Ectodermal cell (in vitro differentiated cells): ENCODE results near the gene OPRPN.

ENCODE experiments used
- H3K27ac ChIP-seq: 2 replicates; pipeline ENCODE4 v1.7.0; 2013; ENCODE audit warnings: mild to moderate bottlenecking, low read depth, low read length; ENCODE audit not compliant: insufficient read depth, poor library complexity, severe bottlenecking
- H3K27me3 ChIP-seq: 2 replicates; pipeline ENCODE4 v1.7.0; 2013; ENCODE audit warnings: mild to moderate bottlenecking, low read length; ENCODE audit not compliant: insufficient read depth, control insufficient read depth, poor library complexity, severe bottlenecking
- H3K36me3 ChIP-seq: one replicate; pipeline ENCODE4 v1.7.0; 2013; ENCODE audit warnings: low read length; ENCODE audit not compliant: control insufficient read depth, insufficient read depth
- H3K4me1 ChIP-seq: one replicate; pipeline ENCODE4 v1.7.0; 2013; ENCODE audit warnings: low read length; ENCODE audit not compliant: control insufficient read depth, insufficient read depth
- H3K4me3 ChIP-seq: 2 replicates; pipeline ENCODE4 v1.7.0; 2013; ENCODE audit warnings: low read depth, low read length, control low read depth; ENCODE audit not compliant: insufficient read depth
- H3K9me3 ChIP-seq: 2 replicates; pipeline ENCODE4 v1.7.0; 2013; ENCODE audit warnings: mild to moderate bottlenecking, low read length, moderate library complexity; ENCODE audit not compliant: control insufficient read depth
- WGBS, 2 experiments: methylation state at CpG; one replicate each; pipeline ENCODE4 v1.1.7; 2013; ENCODE audit warnings: missing lambda C conversion rate in 2 of 2; 5-methylcytosine and 5-hydroxymethylcytosine counted together

OPRPN gene

DNA sequence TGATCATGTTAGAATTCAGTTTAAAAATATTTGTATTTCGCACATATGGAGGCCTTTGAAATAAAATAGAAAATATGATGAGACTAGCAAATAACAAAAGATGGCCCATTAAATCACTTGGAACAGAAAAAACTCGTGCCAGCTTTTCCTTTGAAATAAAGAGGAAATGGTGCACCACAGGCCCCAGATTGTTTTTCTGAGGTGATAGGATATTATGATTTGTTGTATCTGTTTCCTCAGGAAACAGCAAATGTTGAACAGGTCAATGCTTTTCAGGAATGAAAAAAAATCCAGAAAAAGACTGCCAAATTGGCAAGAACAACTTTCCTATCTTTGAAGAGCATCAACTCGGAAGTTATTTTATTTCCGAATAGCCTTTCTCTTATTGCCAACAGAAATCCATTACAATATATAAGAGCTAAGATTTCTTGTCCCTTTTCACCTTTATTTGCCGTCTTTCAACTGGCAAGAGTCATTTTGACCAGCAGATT, 15.0 kb upstream of the OPRPN start, which contains the start of gene SMR3B:
Gene SMR3B, plus strand, starts transcription at position 441 of the 491 bp plus-strand sequence. CDS start 1,380 bp downstream, outside the sequence.
- no peaks in the 10 kb centered on the region for H3K4me1 ChIP-seq
- no peaks in the 10 kb centered on the region for H3K27me3 ChIP-seq
- no peaks in the 10 kb centered on the region for H3K36me3 ChIP-seq
- H3K27ac ChIP-seq, result no peak within 1 kb of the TSS
- H3K4me3 ChIP-seq, result no peak within 1 kb of the TSS
- H3K9me3 ChIP-seq, result no peaks in the 10 kb centered on the region
- WGBS, 2 experiments, result 93 to 95% methylated on average over 3 to 5 of the region's 5 CpGs

DNA sequence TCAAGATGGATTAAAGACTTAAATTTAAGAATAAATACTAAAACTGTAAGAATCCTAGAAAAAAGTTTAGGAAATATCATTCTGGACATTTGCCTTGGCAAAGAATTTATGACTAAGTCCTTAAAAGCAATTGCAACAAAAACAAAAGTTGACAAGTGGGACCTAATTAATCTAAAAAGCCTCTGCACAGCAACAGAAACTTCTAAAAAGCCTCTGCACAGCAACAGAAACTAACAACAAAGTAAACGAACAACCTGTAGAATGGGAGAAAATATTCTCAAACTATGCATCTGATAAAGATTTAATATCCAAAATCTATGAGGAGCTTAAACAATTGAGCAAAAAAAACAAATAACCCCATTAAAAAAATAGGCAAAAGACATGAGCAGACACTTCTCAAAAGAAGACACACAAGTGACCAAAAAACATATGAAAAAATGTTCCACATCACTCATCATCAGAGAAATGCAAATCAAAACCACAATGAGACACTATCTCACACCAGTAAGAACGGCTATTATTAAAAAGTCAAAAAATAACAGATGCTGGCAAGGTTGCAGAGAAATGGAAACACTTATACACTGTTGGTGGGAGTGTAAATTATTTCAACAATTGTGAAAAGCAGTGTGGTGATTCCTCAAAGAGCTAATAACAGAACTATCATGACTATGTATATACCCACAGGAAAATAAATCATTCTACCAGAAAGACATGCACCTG, 5.5 kb upstream of the OPRPN start:
- 85 to 100% methylated on average over 1 to 2 of the region's 2 CpGs for WGBS, 2 experiments
- H3K36me3 ChIP-seq, result no peaks in the 10 kb centered on the region

DNA sequence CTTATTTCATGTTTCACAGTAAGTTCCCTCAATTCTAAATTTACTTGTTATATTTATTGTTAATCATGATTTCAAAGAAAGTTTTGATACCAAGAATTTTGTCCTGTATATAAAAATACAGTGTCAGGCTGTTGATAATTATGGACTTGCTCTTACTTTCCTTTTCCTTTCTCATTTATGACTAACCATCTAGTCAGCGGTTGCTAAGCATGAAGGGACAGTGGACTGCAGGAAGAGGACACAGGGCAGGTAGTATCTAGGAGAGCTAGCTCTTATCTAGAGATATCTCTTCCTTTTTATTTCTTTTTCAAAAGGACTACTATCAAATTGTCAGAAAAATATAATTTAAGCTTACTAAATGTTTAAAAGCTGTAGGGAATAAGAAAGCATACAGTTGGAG, 1.6 kb downstream of the OPRPN start:
- H3K27me3 ChIP-seq, result no peaks in the 10 kb centered on the region
- 100% methylated on average over 1 of the region's 1 CpG for WGBS, 2 experiments
- H3K36me3 ChIP-seq, result no peaks in the 10 kb centered on the region
- no peaks in the 10 kb centered on the region for H3K9me3 ChIP-seq
- no peak overlapping the region for H3K27ac ChIP-seq
- H3K4me1 ChIP-seq, result no peaks in the 10 kb centered on the region
- H3K4me3 ChIP-seq, result no peak overlapping the region

More for the DNA sequence above, 5.5 kb upstream of the OPRPN start:
- no peak overlapping the region for H3K27ac ChIP-seq
- no peaks in the 10 kb centered on the region for H3K27me3 ChIP-seq
- no peak overlapping the region for H3K4me3 ChIP-seq
- H3K9me3 ChIP-seq, result no peaks in the 10 kb centered on the region
- H3K4me1 ChIP-seq, result no peaks in the 10 kb centered on the region

DNA sequence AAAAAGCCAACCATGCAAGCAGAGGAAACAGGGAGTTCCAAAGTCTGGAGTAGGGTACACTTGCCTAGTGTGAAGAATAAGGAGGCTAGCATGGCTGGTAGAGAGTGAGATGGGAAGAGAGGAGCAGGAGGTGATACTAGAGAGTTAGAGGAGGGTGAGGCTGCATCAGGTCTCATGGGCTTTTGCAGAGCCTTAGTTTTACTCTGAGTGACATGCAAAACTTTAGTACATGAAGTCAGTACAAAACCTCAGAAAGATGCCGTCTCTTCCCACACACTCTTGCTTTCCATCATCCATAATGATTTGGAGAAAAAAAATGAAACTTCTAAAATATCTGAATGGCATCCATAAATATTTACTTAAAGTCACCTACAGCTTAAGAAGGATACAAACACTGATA, 5.0 kb downstream of the OPRPN start:
- Histone ChIP-seq H3K4me3 (no peak overlapping the region), H3K4me1 (no peaks in the 10 kb centered on the region), H3K27me3 (no peaks in the 10 kb centered on the region), H3K27ac (no peak overlapping the region), H3K36me3 (no peaks in the 10 kb centered on the region), H3K9me3 (no peaks in the 10 kb centered on the region)
- 100% methylated on average over 1 of the region's 1 CpG for WGBS, 2 experiments

DNA sequence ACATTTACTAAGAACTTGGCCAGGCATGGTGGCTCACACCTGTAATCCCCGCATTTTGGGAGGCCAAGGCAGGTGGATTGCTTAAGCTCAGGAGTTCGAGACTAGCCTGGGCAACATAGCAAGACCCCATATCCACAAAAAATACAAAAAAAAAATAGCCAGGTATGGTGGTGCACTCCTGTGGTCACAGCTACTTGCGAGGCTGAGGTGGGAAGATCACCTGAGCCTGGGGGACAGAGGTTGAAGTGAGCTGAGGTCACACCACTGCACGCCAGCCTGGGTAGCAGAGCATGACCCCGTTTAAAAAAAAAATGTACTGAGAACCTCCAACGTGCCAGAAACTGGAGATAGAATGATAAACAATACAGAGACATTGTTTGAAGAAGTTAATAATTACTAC, 8.0 kb downstream of the OPRPN start:
- H3K9me3 ChIP-seq, result no peaks in the 10 kb centered on the region
- no peak overlapping the region for H3K27ac ChIP-seq
- H3K36me3 ChIP-seq, result no peaks in the 10 kb centered on the region
- WGBS, 2 experiments, result 84 to 91% methylated on average over 5 of the region's 6 CpGs
- no peak overlapping the region for H3K4me3 ChIP-seq
- no peaks in the 10 kb centered on the region for H3K27me3 ChIP-seq
- no peaks in the 10 kb centered on the region for H3K4me1 ChIP-seq

DNA sequence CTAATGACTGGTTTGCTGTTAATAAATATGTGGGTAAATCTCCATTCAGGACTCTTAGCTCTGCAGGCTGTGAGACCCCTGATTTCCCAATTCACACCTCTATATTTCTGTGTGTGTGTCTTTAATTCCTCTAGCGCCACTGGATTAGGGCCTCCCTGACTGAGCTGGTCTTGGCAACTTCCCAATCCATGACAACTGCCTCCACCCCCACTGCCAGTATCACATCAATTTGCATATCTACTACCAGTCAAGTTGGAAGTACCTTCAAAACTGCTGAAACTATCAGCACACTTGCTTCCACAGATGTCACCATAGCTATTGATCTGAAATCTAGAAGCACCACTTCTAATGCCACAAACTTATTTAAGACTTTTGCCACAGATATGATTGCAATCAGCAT, 27.6 kb downstream of the OPRPN start:
- H3K36me3 ChIP-seq, result no peaks in the 10 kb centered on the region
- no peak overlapping the region for H3K4me3 ChIP-seq
- H3K27ac ChIP-seq, result no peak overlapping the region
- WGBS, 2 experiments, result 94 to 100% methylated on average over 1 of the region's 1 CpG
- H3K27me3 ChIP-seq, result no peaks in the 10 kb centered on the region
- no peaks in the 10 kb centered on the region for H3K4me1 ChIP-seq
- peaks cover 3% of the 10 kb centered on the region for H3K9me3 ChIP-seq

DNA sequence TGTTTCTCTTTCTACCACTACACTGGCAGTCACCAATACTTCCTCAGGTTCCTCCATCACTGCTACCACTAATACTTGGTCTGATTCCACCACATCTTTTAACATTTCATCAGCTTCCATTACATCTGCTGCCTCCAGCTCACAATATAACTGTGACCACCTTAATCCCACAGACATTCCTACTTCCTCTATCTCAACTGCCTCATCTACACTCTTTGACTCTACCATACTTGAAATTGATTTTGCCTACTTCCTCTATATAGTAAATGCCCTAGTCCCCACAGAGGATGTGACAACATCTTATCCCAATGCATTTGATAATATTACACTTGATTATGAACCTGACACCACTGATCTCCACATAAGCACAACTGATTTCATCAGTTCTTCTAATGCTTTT, 29.0 kb downstream of the OPRPN start:
- H3K4me3 ChIP-seq, result no peak overlapping the region
- H3K27ac ChIP-seq, result no peak overlapping the region
- H3K9me3 ChIP-seq, result peaks cover 3% of the 10 kb centered on the region
- no peaks in the 10 kb centered on the region for H3K4me1 ChIP-seq
- H3K27me3 ChIP-seq, result no peaks in the 10 kb centered on the region
- no peaks in the 10 kb centered on the region for H3K36me3 ChIP-seq

DNA sequence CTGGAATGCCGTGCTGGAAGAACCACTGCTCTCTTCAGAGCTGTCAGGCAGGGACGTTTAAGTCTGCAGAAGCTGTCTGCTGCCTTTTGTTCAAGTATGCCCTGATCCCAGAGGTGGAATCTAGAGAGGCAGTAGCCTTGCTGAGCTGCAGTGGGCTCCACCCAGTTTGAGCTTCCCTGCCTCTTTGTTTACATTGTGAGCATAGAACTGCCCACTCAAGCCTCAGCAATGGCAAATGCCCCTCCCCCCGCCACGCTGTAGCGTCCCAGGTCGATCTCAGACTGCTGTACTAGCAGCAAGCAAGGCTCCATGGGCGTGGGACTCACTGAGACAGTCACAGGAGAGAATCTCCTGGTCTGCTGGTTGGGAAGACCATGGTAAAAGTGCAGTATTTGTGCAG, 39.5 kb downstream of the OPRPN start:
- Histone ChIP-seq H3K27me3 (no peaks in the 10 kb centered on the region), H3K9me3 (no peaks in the 10 kb centered on the region), H3K4me1 (no peaks in the 10 kb centered on the region), H3K27ac (no peak overlapping the region), H3K36me3 (no peaks in the 10 kb centered on the region), H3K4me3 (no peak overlapping the region)
- 51% methylated on average over 7 of the region's 7 CpGs for WGBS, 2 experiments

DNA sequence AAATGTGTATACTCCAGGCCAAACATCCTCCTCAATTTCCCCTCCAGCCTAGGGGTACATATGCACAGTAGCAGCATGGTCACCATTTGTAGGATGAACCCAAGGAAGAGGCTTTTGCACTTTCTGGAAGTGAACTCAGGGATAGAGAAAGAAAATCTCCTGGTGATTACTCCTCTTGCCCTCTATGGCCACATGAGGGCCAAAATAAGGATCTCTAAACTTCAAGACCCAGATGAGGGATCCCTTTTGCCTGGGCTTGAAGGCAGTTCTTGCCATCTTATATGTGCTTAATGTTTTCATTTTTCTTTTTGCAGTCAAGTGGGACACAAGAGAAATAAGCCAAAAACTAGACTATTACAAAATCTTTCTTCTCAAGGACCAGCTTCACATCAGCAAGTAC, 44.7 kb downstream of the OPRPN start:
- H3K27ac ChIP-seq, result no peak overlapping the region
- no peaks in the 10 kb centered on the region for H3K9me3 ChIP-seq
- no peak overlapping the region for H3K4me3 ChIP-seq
- no peaks in the 10 kb centered on the region for H3K27me3 ChIP-seq
- no peaks in the 10 kb centered on the region for H3K36me3 ChIP-seq
- no peaks in the 10 kb centered on the region for H3K4me1 ChIP-seq

DNA sequence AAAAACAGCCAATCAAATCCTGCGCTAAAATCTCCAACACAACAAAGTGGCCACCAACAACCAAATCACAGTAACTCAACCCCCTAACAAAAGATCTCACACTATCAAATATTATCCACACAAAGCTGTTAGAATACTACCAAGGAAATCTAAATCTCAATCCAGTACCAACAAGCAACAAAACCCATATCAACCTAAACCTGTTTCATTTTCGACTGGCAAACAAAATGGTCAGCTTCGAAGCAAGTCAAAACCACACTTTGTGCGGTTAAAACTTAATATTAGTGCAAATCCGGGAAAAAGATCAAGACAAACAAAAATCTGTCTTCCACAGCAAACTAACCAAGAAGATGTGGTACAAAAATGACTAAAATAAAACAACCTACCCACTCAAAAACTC, 45.6 kb downstream of the OPRPN start:
- Histone ChIP-seq H3K9me3 (no peaks in the 10 kb centered on the region), H3K4me1 (no peaks in the 10 kb centered on the region), H3K4me3 (no peak overlapping the region), H3K27me3 (no peaks in the 10 kb centered on the region), H3K27ac (no peak overlapping the region), H3K36me3 (no peaks in the 10 kb centered on the region)
- WGBS, 2 experiments, result 92 to 94% methylated on average over 5 of the region's 5 CpGs
